ENCODE results near the gene DRC3.

Gene DRC3

GRCh38 chr17:17999364-18000029 is 26.8 kb downstream of the DRC3 start:
- Histone ChIP-seq H3K4me3 (ENCODE audit: low read length, poor library complexity, severe bottlenecking) (no peak overlapping the region), H3F3A (ENCODE audit: low read depth) (no peaks in the 10 kb centered on the region), H3K4me2 (ENCODE audit: low read depth, low read length, poor library complexity, severe bottlenecking) (no peak overlapping the region), H3K4me1 (ENCODE audit: insufficient read depth, low read length, poor library complexity, severe bottlenecking) (no peaks in the 10 kb centered on the region), H3K9me2 (replicated peaks; ENCODE audit: low read depth, low read length) (no peaks in the 10 kb centered on the region), H4K20me1 (ENCODE audit: insufficient read depth, low read length, poor library complexity, severe bottlenecking) (no peaks in the 10 kb centered on the region), H3K9me3 (ENCODE audit: insufficient read depth, low read depth, low read length) (no peaks in the 10 kb centered on the region), H3K27me3 (ENCODE audit: insufficient read depth, low read length, poor library complexity, severe bottlenecking) (no peaks in the 10 kb centered on the region), H2AFZ (ENCODE audit: low read length) (no peak overlapping the region), H3K9ac (ENCODE audit: low read depth, low read length, poor library complexity, severe bottlenecking) (no peak overlapping the region), H3K36me3 (ENCODE audit: insufficient read depth, low read length) (no peaks in the 10 kb centered on the region), H3K79me2 (ENCODE audit: insufficient read depth, low read length) (no peaks in the 10 kb centered on the region)
- no peak for TF ChIP-seq CTCF (conservative IDR thresholded peaks at IDR 0.05; ENCODE audit: low read length)

- Histone ChIP-seq H3K36me3 (ENCODE audit: insufficient read depth, low read length) (no peaks in the 10 kb centered on the region), H3F3A (ENCODE audit: low read depth) (no peaks in the 10 kb centered on the region), H3K9ac (ENCODE audit: low read depth, low read length, poor library complexity, severe bottlenecking) (no peak overlapping the region), H3K9me3 (ENCODE audit: insufficient read depth, low read depth, low read length) (no peaks in the 10 kb centered on the region), H3K27me3 (ENCODE audit: insufficient read depth, low read length, poor library complexity, severe bottlenecking) (no peaks in the 10 kb centered on the region), H2AFZ (ENCODE audit: low read length) (no peak overlapping the region), H3K4me1 (ENCODE audit: insufficient read depth, low read length, poor library complexity, severe bottlenecking) (no peaks in the 10 kb centered on the region), H3K4me2 (ENCODE audit: low read depth, low read length, poor library complexity, severe bottlenecking) (no peak overlapping the region), H3K9me2 (replicated peaks; ENCODE audit: low read depth, low read length) (no peaks in the 10 kb centered on the region), H4K20me1 (ENCODE audit: insufficient read depth, low read length, poor library complexity, severe bottlenecking) (no peaks in the 10 kb centered on the region), H3K4me3 (ENCODE audit: low read length, poor library complexity, severe bottlenecking) (no peak overlapping the region), H3K79me2 (ENCODE audit: insufficient read depth, low read length) (no peaks in the 10 kb centered on the region)
- TF ChIP-seq EZH2phosphoT487 (IDR thresholded peaks at IDR 0.05; ENCODE audit: borderline replicate concordance) (no peak), CTCF (conservative IDR thresholded peaks at IDR 0.05; ENCODE audit: low read length) (no peak)
Measured at GRCh38 chr17:18000030-18000408, 27.4 kb downstream of the DRC3 start.

- TF ChIP-seq CTCF (conservative IDR thresholded peaks at IDR 0.05; ENCODE audit: low read length), result no peak
- TF ChIP-seq EZH2phosphoT487 (IDR thresholded peaks at IDR 0.05; ENCODE audit: borderline replicate concordance), result no peak
- H3K9me2 ChIP-seq (replicated peaks; ENCODE audit: low read depth, low read length), result no peaks in the 10 kb centered on the region
- H3K9ac ChIP-seq (ENCODE audit: low read depth, low read length, poor library complexity, severe bottlenecking), result no peak overlapping the region
- H3K9me3 ChIP-seq (ENCODE audit: insufficient read depth, low read depth, low read length), result no peaks in the 10 kb centered on the region
- no peaks in the 10 kb centered on the region for H3K4me1 ChIP-seq (ENCODE audit: insufficient read depth, low read length, poor library complexity, severe bottlenecking)
- H3K4me2 ChIP-seq (ENCODE audit: low read depth, low read length, poor library complexity, severe bottlenecking), result no peak overlapping the region
- H3F3A ChIP-seq (ENCODE audit: low read depth), result no peaks in the 10 kb centered on the region
- H4K20me1 ChIP-seq (ENCODE audit: insufficient read depth, low read length, poor library complexity, severe bottlenecking), result no peaks in the 10 kb centered on the region
- H3K27me3 ChIP-seq (ENCODE audit: insufficient read depth, low read length, poor library complexity, severe bottlenecking), result no peaks in the 10 kb centered on the region
- H2AFZ ChIP-seq (ENCODE audit: low read length), result no peak overlapping the region
- no peaks in the 10 kb centered on the region for H3K36me3 ChIP-seq (ENCODE audit: insufficient read depth, low read length)
- H3K4me3 ChIP-seq (ENCODE audit: low read length, poor library complexity, severe bottlenecking), result no peak overlapping the region
- no peaks in the 10 kb centered on the region for H3K79me2 ChIP-seq (ENCODE audit: insufficient read depth, low read length)
Measured at GRCh38 chr17:18002171-18002570, 29.5 kb downstream of the DRC3 start.

Data from Loucy (cell line).